ENCODE results near the gene SAT1. TPM values are rescaled to one million over a fixed set of nuclear protein-coding genes. Genes with fewer than 3 reads are reported as not detected.
A peak's percentile ranks its signal among the peaks of the same experiment; 100 is the strongest.

The SAT1 gene
- total RNA-seq, 1 experiment from 2014 or later, result 55.2 TPM

DNA sequence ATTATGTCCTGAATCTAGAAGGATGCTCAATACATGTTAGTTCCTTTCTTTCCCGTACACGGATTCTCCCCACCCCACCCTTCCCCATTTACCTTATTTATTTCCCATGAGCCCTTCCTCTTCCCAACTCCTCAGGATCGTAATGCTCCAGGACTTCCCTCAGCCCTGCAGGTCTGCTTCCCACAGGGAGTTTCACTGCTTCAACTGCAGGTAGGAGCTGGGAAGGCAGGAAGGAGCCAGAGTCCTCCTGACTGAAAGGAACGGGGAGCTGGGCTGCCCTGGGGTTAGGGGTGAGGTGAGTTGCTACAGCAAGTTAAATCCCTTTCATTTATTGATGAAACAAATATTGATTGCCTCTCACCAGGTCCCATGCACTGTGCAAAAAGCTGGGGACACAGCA lies 33.2 kb downstream of the SAT1 start:
- no peaks in the 10 kb centered on the region; a peak in 1 of 5 replicates for H3K9me3 Mint-ChIP-seq
- Histone ChIP-seq H3K23me2 (ENCODE audit: insufficient read length, low read depth, low read length, poor library complexity, severe bottlenecking) (no peaks in the 10 kb centered on the region), H2BK20ac (ENCODE audit: low read depth, low read length, poor library complexity, severe bottlenecking) (no peak overlapping the region), H3K56ac (ENCODE audit: insufficient read length, low read depth, low read length) (no peak overlapping the region), H3T11ph (ENCODE audit: low read length) (no peak overlapping the region), H2BK120ac (ENCODE audit: low read depth, low read length, poor library complexity, severe bottlenecking) (no peak overlapping the region), H2AK5ac (ENCODE audit: insufficient read length, low read length) (no peak overlapping the region), H4K5ac (ENCODE audit: insufficient read length, low read depth, low read length) (no peak overlapping the region), H3K9me3 (ENCODE audit: control insufficient read depth, low read depth, low read length) (no peaks in the 10 kb centered on the region), H3K23ac (ENCODE audit: insufficient read length, low read depth, low read length) (no peak overlapping the region), H3K18ac (ENCODE audit: insufficient read length, low read depth, low read length) (no peak overlapping the region), H2BK12ac (ENCODE audit: insufficient read length, low read depth, low read length) (no peak overlapping the region), H3K4me2 (ENCODE audit: insufficient read depth, insufficient read length, low read length) (no peak overlapping the region), H2AFZ (ENCODE audit: low read length) (peak overlapping the region; percentile 22), H4K8ac (replicated peaks; ENCODE audit: insufficient read length, low read depth, low read length) (no peak overlapping the region), H3K27ac (ENCODE audit: insufficient read length, low read depth, low read length) (no peak overlapping the region), H4K91ac (ENCODE audit: insufficient read length, low read depth, low read length) (no peak overlapping the region), H3K27me3 (ENCODE audit: insufficient read depth, low read length) (no peaks in the 10 kb centered on the region), H2BK15ac (ENCODE audit: low read depth, low read length) (no peak overlapping the region), H3K4ac (ENCODE audit: low read depth, low read length) (no peak overlapping the region), H3K79me2 (ENCODE audit: insufficient read depth, low read length) (no peaks in the 10 kb centered on the region), H2BK5ac (ENCODE audit: insufficient read length, low read length) (no peak overlapping the region), H3K4me1 (ENCODE audit: insufficient read depth, low read length) (no peaks in the 10 kb centered on the region), H4K20me1 (ENCODE audit: control insufficient read depth, insufficient read depth, insufficient read length) (no peaks in the 10 kb centered on the region), H3K14ac (ENCODE audit: insufficient read depth, low read length) (no peak overlapping the region), H3K9ac (ENCODE audit: extremely low read depth, insufficient read length, low read length) (no peak overlapping the region), H3K79me1 (ENCODE audit: insufficient read depth, low read depth, low read length, poor library complexity, severe bottlenecking) (no peaks in the 10 kb centered on the region)
- 0 out of 7 replicates have a peak, but pooled peaks cover 0 to 1% (median 0%) of the 10 kb centered on the region in 3 experiments for H3K36me3 Mint-ChIP-seq (ENCODE audit: insufficient read depth in 1 of 3, low read depth in 3 of 3)
- TF ChIP-seq, protein P1, sequence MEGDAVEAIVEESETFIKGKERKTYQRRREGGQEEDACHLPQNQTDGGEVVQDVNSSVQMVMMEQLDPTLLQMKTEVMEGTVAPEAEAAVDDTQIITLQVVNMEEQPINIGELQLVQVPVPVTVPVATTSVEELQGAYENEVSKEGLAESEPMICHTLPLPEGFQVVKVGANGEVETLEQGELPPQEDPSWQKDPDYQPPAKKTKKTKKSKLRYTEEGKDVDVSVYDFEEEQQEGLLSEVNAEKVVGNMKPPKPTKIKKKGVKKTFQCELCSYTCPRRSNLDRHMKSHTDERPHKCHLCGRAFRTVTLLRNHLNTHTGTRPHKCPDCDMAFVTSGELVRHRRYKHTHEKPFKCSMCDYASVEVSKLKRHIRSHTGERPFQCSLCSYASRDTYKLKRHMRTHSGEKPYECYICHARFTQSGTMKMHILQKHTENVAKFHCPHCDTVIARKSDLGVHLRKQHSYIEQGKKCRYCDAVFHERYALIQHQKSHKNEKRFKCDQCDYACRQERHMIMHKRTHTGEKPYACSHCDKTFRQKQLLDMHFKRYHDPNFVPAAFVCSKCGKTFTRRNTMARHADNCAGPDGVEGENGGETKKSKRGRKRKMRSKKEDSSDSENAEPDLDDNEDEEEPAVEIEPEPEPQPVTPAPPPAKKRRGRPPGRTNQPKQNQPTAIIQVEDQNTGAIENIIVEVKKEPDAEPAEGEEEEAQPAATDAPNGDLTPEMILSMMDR (conservative IDR thresholded peaks at IDR 0.05), result no peak
- H3K4me3 Mint-ChIP-seq, result no peak overlapping the region
- no peaks in the 10 kb centered on the region for H3K27me3 Mint-ChIP-seq (ENCODE audit: low read depth)
- H3K27ac Mint-ChIP-seq, result no peak overlapping the region
- H3K4me1 Mint-ChIP-seq, result peaks cover 0 to 5% of the 10 kb centered on the region in 2 experiments; a peak in 1 of 4 replicates
- no CpG with 5 or more reads among the region's 4 CpGs for WGBS (ENCODE audit: extremely low coverage, insufficient read length, low lambda C conversion rate)
- DNase-seq, result no peak

All from H9 (cell line).